Placental epithelial cell (primary cell): ENCODE data around the gene WDR37. TPM values are rescaled to one million over a fixed set of nuclear protein-coding genes. Genes with fewer than 3 reads are reported as not detected.

Experiments
- total RNA-seq: library from RNA; depleted of rRNA; stranded (reverse); fragments of >200 nt; gene quantifications from 2 replicates; pipeline ENCODE4 v1.2.3, GENCODE V29; 2012

WDR37 gene
- 13.0 and 20.6 TPM in 2 replicates for total RNA-seq

DNA sequence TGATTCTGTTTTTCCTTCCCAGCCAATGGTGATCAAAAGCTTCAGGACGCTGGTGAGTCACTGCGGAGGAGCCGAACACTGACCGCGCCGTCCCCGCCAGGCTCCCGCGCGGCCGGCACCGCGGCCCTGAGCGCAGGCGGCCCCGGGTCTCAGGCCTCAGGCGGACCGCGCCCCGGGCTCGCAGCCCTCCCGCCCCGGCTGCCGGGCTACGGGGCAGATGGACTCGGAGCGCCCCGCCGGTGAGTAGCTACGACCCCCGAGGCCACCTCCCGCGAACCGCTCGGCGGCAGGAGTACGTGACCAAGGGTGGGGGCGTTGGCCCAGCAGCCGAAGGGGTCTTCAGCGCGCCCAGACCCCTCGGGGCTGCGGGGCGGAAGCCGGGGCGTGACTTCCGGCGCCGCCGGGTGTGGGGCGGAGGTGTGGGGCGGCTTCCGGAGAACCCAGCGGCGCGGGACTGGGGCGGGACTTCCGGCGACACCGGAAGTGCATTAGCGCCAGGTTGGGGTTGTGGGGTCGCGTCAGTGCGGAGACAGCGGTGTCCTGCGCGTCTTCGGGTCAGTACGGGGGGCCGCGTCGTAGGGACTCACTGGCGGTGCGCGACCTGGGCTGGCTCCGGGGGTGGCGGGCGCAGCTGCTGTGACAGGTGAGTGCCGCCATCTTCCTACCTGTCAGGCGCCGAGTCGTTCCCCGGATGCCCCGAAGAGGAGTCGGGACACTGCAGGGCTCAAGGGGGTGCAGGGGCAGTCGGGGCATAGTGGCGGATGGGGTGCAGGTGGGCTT is at the start of gene WDR37:
Gene WDR37 (plus strand): TSS at position 60 of the 780 bp plus-strand sequence. CDS start 15,771 bp downstream, outside the sequence.

GRCh38 chr10:1025683-1026082 is 30.5 kb upstream of the WDR37 start, which contains the start of gene IDI2:
TSS of gene IDI2 (minus strand) at chr10:1025859. CDS start at chr10:1024723, 1,136 bp downstream.

GRCh38 chr10:1048732-1049424 is 7.3 kb upstream of the WDR37 start, which contains the start of gene IDI1:
TSS of gene IDI1 (minus strand) at chr10:1049119. CDS start at chr10:1049003, 116 bp downstream.

Other genes with a start within 250 kb of the WDR37 start
- 44.5 and 49.1 TPM in 2 replicates for gene LARP4B, start 124.7 kb upstream of the WDR37 start, total RNA-seq
- gene GTPBP4, start 68.0 kb upstream of the WDR37 start, total RNA-seq = 16.7 and 21.6 TPM in 2 replicates
- not detected in 2 replicates for gene IDI2, start 30.5 kb upstream of the WDR37 start, total RNA-seq
- gene IDI1, start 7.3 kb upstream of the WDR37 start, total RNA-seq = 24.3 and 72.6 TPM in 2 replicates